HepG2 (cell line): Measurements from ENCODE around the gene MRPL20. TPM values are rescaled to one million over a fixed set of nuclear protein-coding genes. Genes with fewer than 3 reads are reported as not detected.
A peak's percentile ranks its signal among the peaks of the same experiment; 100 is the strongest.
"Not testable (repeated sequence)": the region's sequence is repeated elsewhere in the genome, so short reads cannot be mapped to it uniquely, and the experiment has no call there.

Experiments
- ATAC-seq: fragments of 200-7000 bp; cut with Tn5 transposase; 3 replicates; pipeline ENCODE4 v1.9.1; 2020; ENCODE audit warnings: mild to moderate bottlenecking, moderate library complexity
- BruUV-seq: library from RNA; stranded (reverse); fragments of 400-500 nt; replicated peaks from 2 replicates; lab custom pipeline; 2021; lab: Mats Ljungman, UMichigan
- CTCF ChIA-PET: fragments of 300-600 bp; formaldehyde crosslinking; extraction: SDS; loops from one replicate; lab custom pipeline; 2021; ENCODE audit warnings: low total read pairs, inconsistent platforms, low intra/inter-chr PET ratio; lab: Yijun Ruan, JAX
- POLR2A ChIA-PET: fragments of 350-600 bp; sonication (Branson Sonifier 250); formaldehyde crosslinking; loops from one replicate; lab custom pipeline; 2020; ENCODE audit warnings: antibody characterized with exemption, inconsistent platforms; lab: Yijun Ruan, JAX
- DNase-seq: peaks from one replicate; pipeline ENCODE4 v3.0.0-alpha.2; 2015; ENCODE audit warnings: low spot score
- FAIRE-seq: peaks from 3 replicates; lab custom pipeline; 2011; peaks lifted over from hg19 to GRCh38; lab: Jason Lieb, UNC
- H2AFZ ChIP-seq: one replicate; pipeline ENCODE4 v1.6.1; 2011; ENCODE audit warnings: low read length, inconsistent platforms
- H3K27ac ChIP-seq: fragments of 300-600 bp; 3 replicates; pipeline ENCODE4 v1.8.0; 2011; ENCODE audit warnings: mixed run types, mild to moderate bottlenecking, mixed read lengths, low read length, inconsistent platforms; ENCODE audit not compliant: insufficient read depth; ENCODE audit errors: extremely low read length
- H3K27me3 ChIP-seq, 2 experiments: fragments of 200-600 bp in 1 of 2; 2 replicates in 1 of 2; 3 replicates in 1 of 2; pipeline versions ENCODE4 v1.6.0 to v1.8.0; 2011; ENCODE audit warnings: low read length in 2 of 2, mild to moderate bottlenecking in 2 of 2, moderate library complexity in 2 of 2, inconsistent platforms in 1 of 2; ENCODE audit not compliant: insufficient read depth in 2 of 2, control insufficient read depth in 1 of 2
- H3K36me3 ChIP-seq, 2 experiments: fragments of 200-600 bp in 1 of 2; replicated peaks in 1 of 2; 2 replicates in 1 of 2; 3 replicates in 1 of 2; pipeline versions ENCODE4 v1.5.1 to v1.8.0; 2011; ENCODE audit warnings: low read length in 2 of 2, inconsistent platforms in 1 of 2; ENCODE audit not compliant: insufficient read depth in 2 of 2, control insufficient read depth in 1 of 2
- H3K4me1 ChIP-seq: 2 replicates; pipeline ENCODE4 v1.5.1; 2012; ENCODE audit warnings: low read length, inconsistent platforms; ENCODE audit not compliant: insufficient read depth
- H3K4me2 ChIP-seq: 2 replicates; pipeline ENCODE4 v1.6.0; 2011; ENCODE audit warnings: low read depth, low read length, inconsistent platforms
- H3K4me3 ChIP-seq, 3 experiments: fragments of 200-600 bp in 1 of 3; sonication (generic), shearing (Covaris generic) in 1 of 3; replicated peaks in 1 of 3; 2 replicates each; pipeline ENCODE4 v1.5.1; 2011 to 2016; ENCODE audit warnings: low read length in 3 of 3, inconsistent platforms in 2 of 3, low read depth in 2 of 3, mild to moderate bottlenecking in 2 of 3, control low read depth in 1 of 3, mixed read lengths in 1 of 3; ENCODE audit not compliant: insufficient read depth in 1 of 3
- H3K79me2 ChIP-seq: one replicate; pipeline ENCODE4 v1.6.1; 2011; ENCODE audit warnings: low read length, inconsistent platforms; ENCODE audit not compliant: insufficient read depth
- H3K9ac ChIP-seq: 2 replicates; pipeline ENCODE4 v1.6.0; 2011; ENCODE audit warnings: mild to moderate bottlenecking, low read depth, low read length, inconsistent platforms; ENCODE audit not compliant: insufficient read depth
- H3K9me3 ChIP-seq: 2 replicates; pipeline ENCODE4 v1.5.1; 2012; ENCODE audit warnings: mild to moderate bottlenecking, low read length
- H4K20me1 ChIP-seq: 2 replicates; pipeline ENCODE4 v1.6.0; 2011; ENCODE audit warnings: inconsistent platforms, mild to moderate bottlenecking, low read length, moderate library complexity; ENCODE audit not compliant: insufficient read depth
- AGO1 ChIP-seq: fragments of 200-400 bp; formaldehyde crosslinking; IDR thresholded peaks from 2 replicates; pipeline ENCODE4 v1.6.1; 2017; ENCODE audit warnings: mild to moderate bottlenecking, low read depth, low read length, moderate library complexity; ENCODE audit not compliant: poor library complexity, severe bottlenecking
- AGO2 ChIP-seq: fragments of 200-400 bp; formaldehyde crosslinking; optimal IDR thresholded peaks from 2 replicates; pipeline ENCODE3; 2017; ENCODE audit warnings: mild to moderate bottlenecking, low read depth, low read length, moderate library complexity
- HMG20B ChIP-seq: conservative IDR thresholded peaks from 2 replicates; pipeline ENCODE4 v1.6.1; 2016; ENCODE audit warnings: missing genetic modification reagents, missing compliant biosample characterization
- HNRNPL ChIP-seq: fragments of 200-400 bp; formaldehyde crosslinking; IDR thresholded peaks from 2 replicates; pipeline ENCODE4 v1.6.1; 2017; ENCODE audit warnings: mild to moderate bottlenecking, low read depth, low read length
- HNRNPLL ChIP-seq: fragments of 200-400 bp; formaldehyde crosslinking; IDR thresholded peaks from 2 replicates; pipeline ENCODE4 v1.6.1; 2017; ENCODE audit warnings: mild to moderate bottlenecking, low read depth, low read length; ENCODE audit not compliant: poor library complexity, severe bottlenecking
- NR2F6 ChIP-seq, 2 experiments: IDR thresholded peaks; 2 replicates each; pipeline ENCODE4 v1.6.1; 2016; ENCODE audit warnings: antibody characterized with exemption in 1 of 2, mild to moderate bottlenecking in 1 of 2
- RBFOX2 ChIP-seq: fragments of 200-400 bp; formaldehyde crosslinking; IDR thresholded peaks from 2 replicates; pipeline ENCODE4 v1.6.1; 2017; ENCODE audit warnings: low read depth, mild to moderate bottlenecking, low read length
- ZNF589 ChIP-seq: sonication (generic); formaldehyde crosslinking; conservative IDR thresholded peaks from 2 replicates; pipeline ENCODE4 v1.8.0; 2022; ENCODE audit warnings: mild to moderate bottlenecking, moderate library complexity, missing genetic modification reagents
- ZNF747 ChIP-seq: sonication (generic); formaldehyde crosslinking; IDR thresholded peaks from 2 replicates; pipeline ENCODE4 v1.8.1; 2023; ENCODE audit warnings: missing genetic modification reagents, mild to moderate bottlenecking, borderline replicate concordance
- ZNF780A ChIP-seq: sonication (generic); formaldehyde crosslinking; IDR thresholded peaks from 2 replicates; pipeline ENCODE4 v1.8.0; 2022; ENCODE audit warnings: mild to moderate bottlenecking, missing genetic modification reagents, moderate library complexity
- WGBS: methylation state at CpG from one replicate; pipeline ENCODE4 v1.1.6; 2017; ENCODE audit warnings: low lambda C conversion rate; 5-methylcytosine and 5-hydroxymethylcytosine counted together
- in situ Hi-C: cut with HindIII; loops from 2 replicates; pipeline ENCODE4 v1.10.0; 2017; ENCODE audit warnings: low pct_unique_long_range_greater_than_20kb; ENCODE audit not compliant: extremely low pct_ligation_motif_present
- intact Hi-C: fragments of 100-400 bp; cut with micrococcal nuclease; formaldehyde crosslinking; loops from one replicate; pipeline ENCODE4 v1.10.0; 2022; ENCODE audit not compliant: unreplicated experiment
- polyA plus RNA-seq, 8 experiments: library from polyadenylated mRNA; depleted of rRNA in 3 of 8; stranded (reverse) in 7 of 8; unstranded in 1 of 8; fragments of >200 nt; fragmentation: Illumina TruSeq in 4 of 8; extraction: Trizol in 4 of 8; gene quantifications; 2 replicates each; pipeline versions ENCODE4 v1.2.1 to v1.2.3, GENCODE V29; 2011 to 2016; ENCODE audit warnings: low read depth in 4 of 8, missing spikeins in 1 of 8, mixed read lengths in 1 of 8; ENCODE audit not compliant: insufficient read depth in 1 of 8
- total RNA-seq, 5 experiments: library from RNA; depleted of rRNA; stranded (reverse); fragments of >200 nt; fragmentation: Illumina TruSeq; extraction: Trizol; gene quantifications; 2 replicates each; pipeline ENCODE4 v1.2.3, GENCODE V29; 2016; ENCODE audit warnings: low read depth in 1 of 5
- TF ChIP-seq, protein P1 (sequence below): sonication (generic); formaldehyde crosslinking; IDR thresholded peaks from 2 replicates; pipeline ENCODE4 v1.4.0; 2020; ENCODE audit warnings: missing genetic modification reagents
- TF ChIP-seq, protein P2 (sequence below): sonication (generic); formaldehyde crosslinking; IDR thresholded peaks from 2 replicates; pipeline ENCODE4 v1.5.0; 2020; ENCODE audit warnings: mild to moderate bottlenecking, missing genetic modification reagents, moderate library complexity

The MRPL20 gene
- total and polyA plus RNA-seq, 2 of the 13 experiments (the other 11 are each of a cell fraction or from before 2014, with no cell fraction given): 59.2 to 127 TPM

DNA sequence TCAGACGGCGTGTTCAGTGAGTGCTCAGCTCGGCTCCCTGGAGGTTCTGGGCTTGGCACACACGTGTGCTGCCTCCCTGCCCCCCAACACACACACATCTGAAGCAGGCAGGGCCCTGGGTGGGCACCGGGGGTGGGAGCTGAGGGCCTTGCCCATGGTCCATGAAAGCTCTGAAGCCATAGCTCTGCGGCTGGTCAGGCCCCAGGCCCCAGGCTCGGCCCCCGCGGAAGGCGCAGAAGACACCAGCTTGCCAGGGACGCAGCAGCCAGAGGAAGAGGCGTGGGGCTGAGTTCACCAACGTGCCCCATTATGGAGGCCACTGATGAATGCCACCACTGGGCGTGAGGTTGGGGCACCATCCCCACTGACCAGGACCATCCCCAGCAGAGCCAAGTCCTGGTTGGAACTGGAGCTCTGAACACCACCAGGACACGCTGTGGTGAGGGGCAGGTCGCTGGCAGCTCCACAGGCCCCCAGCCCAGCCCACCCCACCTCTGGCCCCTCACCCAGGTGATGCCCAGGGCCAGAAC is 36.3 kb downstream of the MRPL20 start:
- FAIRE-seq: no peak
- Histone ChIP-seq H3K4me2 (no peak overlapping the region), H2AFZ (no peak overlapping the region), H3K9me3 (no peaks in the 10 kb centered on the region), H3K79me2 (peaks cover 19% of the 10 kb centered on the region), H3K9ac (no peak overlapping the region), H3K27ac (no peak overlapping the region), H3K27me3 (no peaks in the 10 kb centered on the region; a peak in 1 of 5 replicates), H3K4me1 (peaks cover 26% of the 10 kb centered on the region), H3K4me3 (no peak overlapping the region), H4K20me1 (no peaks in the 10 kb centered on the region), H3K36me3 (peaks cover 0 to 3% of the 10 kb centered on the region in 2 experiments; a peak in 1 of 5 replicates)
- WGBS: 89% methylated on average over 3 of the region's 16 CpGs
- POLR2A ChIA-PET: interaction anchor here (0.7 to 3.0 kb wide), 6 partner anchors 11 to 66 kb away, joined by 3 to 17 read pairs (median 6); partner anchors contain the start of gene CCNL2
- intact Hi-C loops (no loop called here), in situ Hi-C loops (no loop called here)
- DNase-seq: no peak
- BruUV-seq: no TSS peak
- no peak for ATAC-seq
- CTCF ChIA-PET: no interaction called here
- TF ChIP-seq RBFOX2 (0 out of 2 replicates have a peak, but pooled peaks have one; percentile 2), AGO2 (peak; percentile 83), NR2F6 (IDR thresholded peaks at IDR 0.05) (no peak), NR2F6 (CRISPR knock-in tag; IDR thresholded peaks at IDR 0.05) (no peak), ZNF747 (CRISPR knock-in tag) (no peak), ZNF780A (CRISPR knock-in tag) (no peak), HMG20B (CRISPR knock-in tag) (no peak), AGO1 (peak; percentile 60), ZNF589 (CRISPR knock-in tag) (no peak), HNRNPL (0 out of 2 replicates have a peak, but pooled peaks have one; percentile 22), HNRNPLL (peak; percentile 4)
- TF ChIP-seq, protein P1, sequence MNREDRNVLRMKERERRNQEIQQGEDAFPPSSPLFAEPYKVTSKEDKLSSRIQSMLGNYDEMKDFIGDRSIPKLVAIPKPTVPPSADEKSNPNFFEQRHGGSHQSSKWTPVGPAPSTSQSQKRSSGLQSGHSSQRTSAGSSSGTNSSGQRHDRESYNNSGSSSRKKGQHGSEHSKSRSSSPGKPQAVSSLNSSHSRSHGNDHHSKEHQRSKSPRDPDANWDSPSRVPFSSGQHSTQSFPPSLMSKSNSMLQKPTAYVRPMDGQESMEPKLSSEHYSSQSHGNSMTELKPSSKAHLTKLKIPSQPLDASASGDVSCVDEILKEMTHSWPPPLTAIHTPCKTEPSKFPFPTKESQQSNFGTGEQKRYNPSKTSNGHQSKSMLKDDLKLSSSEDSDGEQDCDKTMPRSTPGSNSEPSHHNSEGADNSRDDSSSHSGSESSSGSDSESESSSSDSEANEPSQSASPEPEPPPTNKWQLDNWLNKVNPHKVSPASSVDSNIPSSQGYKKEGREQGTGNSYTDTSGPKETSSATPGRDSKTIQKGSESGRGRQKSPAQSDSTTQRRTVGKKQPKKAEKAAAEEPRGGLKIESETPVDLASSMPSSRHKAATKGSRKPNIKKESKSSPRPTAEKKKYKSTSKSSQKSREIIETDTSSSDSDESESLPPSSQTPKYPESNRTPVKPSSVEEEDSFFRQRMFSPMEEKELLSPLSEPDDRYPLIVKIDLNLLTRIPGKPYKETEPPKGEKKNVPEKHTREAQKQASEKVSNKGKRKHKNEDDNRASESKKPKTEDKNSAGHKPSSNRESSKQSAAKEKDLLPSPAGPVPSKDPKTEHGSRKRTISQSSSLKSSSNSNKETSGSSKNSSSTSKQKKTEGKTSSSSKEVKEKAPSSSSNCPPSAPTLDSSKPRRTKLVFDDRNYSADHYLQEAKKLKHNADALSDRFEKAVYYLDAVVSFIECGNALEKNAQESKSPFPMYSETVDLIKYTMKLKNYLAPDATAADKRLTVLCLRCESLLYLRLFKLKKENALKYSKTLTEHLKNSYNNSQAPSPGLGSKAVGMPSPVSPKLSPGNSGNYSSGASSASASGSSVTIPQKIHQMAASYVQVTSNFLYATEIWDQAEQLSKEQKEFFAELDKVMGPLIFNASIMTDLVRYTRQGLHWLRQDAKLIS: no peak
- TF ChIP-seq, protein P2, sequence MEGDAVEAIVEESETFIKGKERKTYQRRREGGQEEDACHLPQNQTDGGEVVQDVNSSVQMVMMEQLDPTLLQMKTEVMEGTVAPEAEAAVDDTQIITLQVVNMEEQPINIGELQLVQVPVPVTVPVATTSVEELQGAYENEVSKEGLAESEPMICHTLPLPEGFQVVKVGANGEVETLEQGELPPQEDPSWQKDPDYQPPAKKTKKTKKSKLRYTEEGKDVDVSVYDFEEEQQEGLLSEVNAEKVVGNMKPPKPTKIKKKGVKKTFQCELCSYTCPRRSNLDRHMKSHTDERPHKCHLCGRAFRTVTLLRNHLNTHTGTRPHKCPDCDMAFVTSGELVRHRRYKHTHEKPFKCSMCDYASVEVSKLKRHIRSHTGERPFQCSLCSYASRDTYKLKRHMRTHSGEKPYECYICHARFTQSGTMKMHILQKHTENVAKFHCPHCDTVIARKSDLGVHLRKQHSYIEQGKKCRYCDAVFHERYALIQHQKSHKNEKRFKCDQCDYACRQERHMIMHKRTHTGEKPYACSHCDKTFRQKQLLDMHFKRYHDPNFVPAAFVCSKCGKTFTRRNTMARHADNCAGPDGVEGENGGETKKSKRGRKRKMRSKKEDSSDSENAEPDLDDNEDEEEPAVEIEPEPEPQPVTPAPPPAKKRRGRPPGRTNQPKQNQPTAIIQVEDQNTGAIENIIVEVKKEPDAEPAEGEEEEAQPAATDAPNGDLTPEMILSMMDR (CRISPR knock-in tag): no peak

GRCh38 chr1:1370094-1370493 is 37.0 kb downstream of the MRPL20 start:
- Histone ChIP-seq H3K4me1 (peaks cover 26% of the 10 kb centered on the region), H3K79me2 (peaks cover 19% of the 10 kb centered on the region)
- H3K27ac ChIP-seq, H3K9me3 ChIP-seq, H3K4me3 ChIP-seq, intact Hi-C loops, CTCF ChIA-PET, in situ Hi-C loops, H3K36me3 ChIP-seq, H3K27me3 ChIP-seq, DNase-seq, FAIRE-seq, H4K20me1 ChIP-seq, H3K9ac ChIP-seq, H3K4me2 ChIP-seq, ATAC-seq, H2AFZ ChIP-seq, BruUV-seq: not testable (repeated sequence)
- 91% methylated on average over 14 of the region's 14 CpGs for WGBS
- POLR2A ChIA-PET: interaction anchor here (0.7 to 3.0 kb wide), 2 partner anchors 13 to 65 kb away, joined by 3 to 7 read pairs; no protein-coding TSS in a partner anchor
